ENCODE data around the gene CHRM2. TPM values are rescaled to one million over a fixed set of nuclear protein-coding genes. Genes with fewer than 3 reads are reported as not detected.

Gene CHRM2
- total RNA-seq, 1 experiment from 2014 or later: not detected

DNA sequence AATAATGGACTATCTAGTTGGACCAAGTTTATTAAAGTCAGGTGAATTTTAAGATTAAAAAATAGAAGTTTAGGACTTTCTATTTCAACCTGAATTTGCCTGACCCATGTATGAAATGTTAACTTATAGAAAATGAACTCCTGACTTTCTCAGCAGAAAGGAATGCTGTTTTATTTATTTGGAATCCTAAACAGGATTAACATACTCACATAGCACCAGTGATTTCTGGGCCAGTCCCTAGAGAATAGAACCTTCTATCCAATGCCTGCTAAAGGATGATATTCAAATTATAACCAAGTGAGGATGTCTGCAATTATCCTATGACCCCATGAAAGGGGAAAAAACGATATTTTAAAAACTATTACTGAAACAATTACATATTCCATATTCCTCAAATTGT, 148.8 kb downstream of the CHRM2 start:
- no peaks in the 10 kb centered on the region for H3K27me3 ChIP-seq (ENCODE audit: insufficient read depth, low read length)
- H3K79me1 ChIP-seq (ENCODE audit: insufficient read depth, low read depth, low read length, poor library complexity, severe bottlenecking): no peaks in the 10 kb centered on the region
- no peak overlapping the region for H3K27ac ChIP-seq (ENCODE audit: insufficient read length, low read depth, low read length)
- no peak overlapping the region for H2BK120ac ChIP-seq (ENCODE audit: low read depth, low read length, poor library complexity, severe bottlenecking)
- Mint-ChIP-seq H3K27me3 (ENCODE audit: low read depth) (no peaks in the 10 kb centered on the region), H3K9me3 (peaks cover 0 to 6% of the 10 kb centered on the region in 2 experiments; a peak in 1 of 5 replicates), H3K4me3 (no peak overlapping the region), H3K27ac (no peak overlapping the region), H3K36me3 (ENCODE audit: insufficient read depth in 1 of 3, low read depth in 3 of 3) (peaks cover 0 to 8% (median 0%) of the 10 kb centered on the region in 3 experiments; a peak in 3 of 7 replicates), H3K4me1 (peaks cover 28 to 33% of the 10 kb centered on the region in 2 experiments)
- H3K79me2 ChIP-seq (ENCODE audit: insufficient read depth, low read length): no peaks in the 10 kb centered on the region
- H2BK20ac ChIP-seq (ENCODE audit: low read depth, low read length, poor library complexity, severe bottlenecking): no peak overlapping the region
- TF ChIP-seq, protein P1, sequence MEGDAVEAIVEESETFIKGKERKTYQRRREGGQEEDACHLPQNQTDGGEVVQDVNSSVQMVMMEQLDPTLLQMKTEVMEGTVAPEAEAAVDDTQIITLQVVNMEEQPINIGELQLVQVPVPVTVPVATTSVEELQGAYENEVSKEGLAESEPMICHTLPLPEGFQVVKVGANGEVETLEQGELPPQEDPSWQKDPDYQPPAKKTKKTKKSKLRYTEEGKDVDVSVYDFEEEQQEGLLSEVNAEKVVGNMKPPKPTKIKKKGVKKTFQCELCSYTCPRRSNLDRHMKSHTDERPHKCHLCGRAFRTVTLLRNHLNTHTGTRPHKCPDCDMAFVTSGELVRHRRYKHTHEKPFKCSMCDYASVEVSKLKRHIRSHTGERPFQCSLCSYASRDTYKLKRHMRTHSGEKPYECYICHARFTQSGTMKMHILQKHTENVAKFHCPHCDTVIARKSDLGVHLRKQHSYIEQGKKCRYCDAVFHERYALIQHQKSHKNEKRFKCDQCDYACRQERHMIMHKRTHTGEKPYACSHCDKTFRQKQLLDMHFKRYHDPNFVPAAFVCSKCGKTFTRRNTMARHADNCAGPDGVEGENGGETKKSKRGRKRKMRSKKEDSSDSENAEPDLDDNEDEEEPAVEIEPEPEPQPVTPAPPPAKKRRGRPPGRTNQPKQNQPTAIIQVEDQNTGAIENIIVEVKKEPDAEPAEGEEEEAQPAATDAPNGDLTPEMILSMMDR (conservative IDR thresholded peaks at IDR 0.05): no peak
- no peak overlapping the region for H2AFZ ChIP-seq (ENCODE audit: low read length)
- H4K91ac ChIP-seq (ENCODE audit: insufficient read length, low read depth, low read length): no peak overlapping the region
- DNase-seq: no peak
- no peak overlapping the region for H3T11ph ChIP-seq (ENCODE audit: low read length)
- no peaks in the 10 kb centered on the region for H3K9me3 ChIP-seq (ENCODE audit: control insufficient read depth, low read depth, low read length)
- H3K4me2 ChIP-seq (ENCODE audit: insufficient read depth, insufficient read length, low read length): no peak overlapping the region
- H3K56ac ChIP-seq (ENCODE audit: insufficient read length, low read depth, low read length): no peak overlapping the region
- no peak overlapping the region for H4K8ac ChIP-seq (replicated peaks; ENCODE audit: insufficient read length, low read depth, low read length)
- H3K9ac ChIP-seq (ENCODE audit: extremely low read depth, insufficient read length, low read length): no peak overlapping the region
- H3K23ac ChIP-seq (ENCODE audit: insufficient read length, low read depth, low read length): no peak overlapping the region
- H3K4me1 ChIP-seq (ENCODE audit: insufficient read depth, low read length): peaks cover 2% of the 10 kb centered on the region; the same call in 1 of the 2 replicates
- no CpG with 5 or more reads among the region's 1 CpG for whole genome bisulfite sequencing (ENCODE audit: extremely low coverage, insufficient read length, low lambda C conversion rate)
- no peaks in the 10 kb centered on the region for H4K20me1 ChIP-seq (ENCODE audit: control insufficient read depth, insufficient read depth, insufficient read length)
- H2BK12ac ChIP-seq (ENCODE audit: insufficient read length, low read depth, low read length): no peak overlapping the region
- no peak overlapping the region for H4K5ac ChIP-seq (ENCODE audit: insufficient read length, low read depth, low read length)
- no peak overlapping the region for H3K4ac ChIP-seq (ENCODE audit: low read depth, low read length)
- H2BK15ac ChIP-seq (ENCODE audit: low read depth, low read length): no peak overlapping the region
- H2AK5ac ChIP-seq (ENCODE audit: insufficient read length, low read length): no peak overlapping the region
- no peak overlapping the region for H3K18ac ChIP-seq (ENCODE audit: insufficient read length, low read depth, low read length)
- no peaks in the 10 kb centered on the region for H3K23me2 ChIP-seq (ENCODE audit: insufficient read length, low read depth, low read length, poor library complexity, severe bottlenecking)
- no peak overlapping the region for H2BK5ac ChIP-seq (ENCODE audit: insufficient read length, low read length)
- no peak overlapping the region for H3K14ac ChIP-seq (ENCODE audit: insufficient read depth, low read length)
